WTC11 (cell line): ENCODE measurements around the gene TMIGD1. TPM values are rescaled to one million over a fixed set of nuclear protein-coding genes. Genes with fewer than 3 reads are reported as not detected.
A peak's percentile ranks its signal among the peaks of the same experiment; 100 is the strongest.

Source experiments
- ATAC-seq: fragments of 200-7000 bp; cut with Tn5 transposase; 2 replicates; pipeline ENCODE4 v1.10.0; 2021; ENCODE audit warnings: mild to moderate bottlenecking, moderate library complexity
- CTCF ChIA-PET: fragments of 300-600 bp; sonication (Branson Sonifier 250); formaldehyde crosslinking; loops from one replicate; lab custom pipeline; 2021; ENCODE audit warnings: antibody characterized with exemption; lab: Charles Lee
- POLR2A ChIA-PET: fragments of 350-600 bp; sonication (Branson Sonifier 250); formaldehyde crosslinking; loops from one replicate; lab custom pipeline; 2021; ENCODE audit warnings: antibody characterized with exemption; lab: Charles Lee
- DNase-seq: peaks from one replicate; pipeline ENCODE4 v3.0.0; 2021; ENCODE audit warnings: low spot score
- H3K27ac Mint-ChIP-seq: 2 replicates; pipeline ENCODE4 v1.8.0; 2021; ENCODE audit warnings: mixed read lengths
- H3K27me3 Mint-ChIP-seq: 2 replicates; pipeline ENCODE4 v1.8.0; 2021; ENCODE audit warnings: low read depth, mild to moderate bottlenecking, moderate library complexity, mixed read lengths
- H3K36me3 Mint-ChIP-seq: 2 replicates; pipeline ENCODE4 v1.8.0; 2021; ENCODE audit warnings: mixed read lengths
- H3K4me1 Mint-ChIP-seq: 2 replicates; pipeline ENCODE4 v1.8.0; 2022; ENCODE audit warnings: mixed read lengths
- H3K4me3 Mint-ChIP-seq: 2 replicates; pipeline ENCODE4 v1.8.0; 2021; ENCODE audit warnings: mild to moderate bottlenecking, moderate library complexity, mixed read lengths
- H3K9me3 Mint-ChIP-seq: 2 replicates; pipeline ENCODE4 v1.8.0; 2021; ENCODE audit warnings: mixed read lengths
- CREM ChIP-seq: sonication (generic); formaldehyde crosslinking; IDR thresholded peaks from 2 replicates; pipeline ENCODE4 v1.8.1; 2022; ENCODE audit warnings: mild to moderate bottlenecking, missing genetic modification reagents, moderate library complexity
- CTCF ChIP-seq: fragments of 200-600 bp; IDR thresholded peaks from 2 replicates; pipeline ENCODE4 v1.8.0; 2022; ENCODE audit warnings: antibody characterized with exemption
- ELF4 ChIP-seq: sonication (generic); formaldehyde crosslinking; IDR thresholded peaks from 2 replicates; pipeline ENCODE4 v1.8.1; 2022; ENCODE audit warnings: low read depth, mild to moderate bottlenecking, moderate library complexity, missing genetic modification reagents
- ERG ChIP-seq: fragments of 250-450 bp; sonication (Bioruptor Pico); IDR thresholded peaks from 2 replicates; pipeline ENCODE4 v1.8.0; 2021; ENCODE audit warnings: mild to moderate bottlenecking
- ESRRA ChIP-seq: sonication (generic); formaldehyde crosslinking; IDR thresholded peaks from 2 replicates; pipeline ENCODE4 v1.8.1; 2022; ENCODE audit warnings: mild to moderate bottlenecking, missing genetic modification reagents, borderline replicate concordance
- ETV6 ChIP-seq: sonication (generic); formaldehyde crosslinking; IDR thresholded peaks from 2 replicates; pipeline ENCODE4 v1.8.1; 2022; ENCODE audit warnings: mild to moderate bottlenecking, missing genetic modification reagents
- GABPB1 ChIP-seq: sonication (generic); formaldehyde crosslinking; IDR thresholded peaks from 2 replicates; pipeline ENCODE4 v1.8.1; 2023; ENCODE audit warnings: mild to moderate bottlenecking, missing genetic modification reagents
- HMGA2 ChIP-seq: fragments of 250-450 bp; sonication (Bioruptor Pico); IDR thresholded peaks from 2 replicates; pipeline ENCODE4 v1.4.0; 2021; ENCODE audit warnings: mild to moderate bottlenecking, moderate library complexity
- HMGXB4 ChIP-seq: sonication (generic); formaldehyde crosslinking; IDR thresholded peaks from 2 replicates; pipeline ENCODE4 v1.8.1; 2023; ENCODE audit warnings: mild to moderate bottlenecking, moderate library complexity, missing genetic modification reagents
- IRF1 ChIP-seq: sonication (generic); formaldehyde crosslinking; IDR thresholded peaks from 2 replicates; pipeline ENCODE4 v1.8.0; 2023; ENCODE audit warnings: missing genetic modification reagents
- IRF2 ChIP-seq: sonication (generic); formaldehyde crosslinking; IDR thresholded peaks from 2 replicates; pipeline ENCODE4 v1.8.0; 2022; ENCODE audit warnings: low read depth, missing genetic modification reagents, borderline replicate concordance
- MYBL2 ChIP-seq: sonication (generic); formaldehyde crosslinking; IDR thresholded peaks from 2 replicates; pipeline ENCODE4 v1.8.1; 2023; ENCODE audit warnings: mild to moderate bottlenecking, moderate library complexity, missing genetic modification reagents
- NFE2L1 ChIP-seq: sonication (generic); formaldehyde crosslinking; IDR thresholded peaks from 2 replicates; pipeline ENCODE4 v1.8.1; 2023; ENCODE audit warnings: missing genetic modification reagents
- NFYB ChIP-seq: sonication (generic); formaldehyde crosslinking; conservative IDR thresholded peaks from 2 replicates; pipeline ENCODE4 v1.8.0; 2022; ENCODE audit warnings: low read depth, missing genetic modification reagents
- PRDM15 ChIP-seq: sonication (generic); formaldehyde crosslinking; IDR thresholded peaks from 2 replicates; pipeline ENCODE4 v1.8.0; 2022; ENCODE audit warnings: missing genetic modification reagents
- RORB ChIP-seq: fragments of 250-450 bp; sonication (Bioruptor Pico); IDR thresholded peaks from 2 replicates; pipeline ENCODE4 v1.9.0; 2021; ENCODE audit warnings: mild to moderate bottlenecking
- SMAD3 ChIP-seq: sonication (generic); formaldehyde crosslinking; IDR thresholded peaks from 2 replicates; pipeline ENCODE4 v1.8.0; 2022; ENCODE audit warnings: missing genetic modification reagents, mild to moderate bottlenecking, borderline replicate concordance
- ZNF263 ChIP-seq: sonication (generic); formaldehyde crosslinking; IDR thresholded peaks from 2 replicates; pipeline ENCODE4 v1.8.1; 2022; ENCODE audit warnings: low read depth, mild to moderate bottlenecking, moderate library complexity, missing genetic modification reagents
- ZNF317 ChIP-seq: sonication (generic); formaldehyde crosslinking; IDR thresholded peaks from 2 replicates; pipeline ENCODE4 v1.8.1; 2023; ENCODE audit warnings: low read depth, mild to moderate bottlenecking, moderate library complexity, missing genetic modification reagents, borderline replicate concordance
- ZNF396 ChIP-seq: fragments of 250-450 bp; sonication (Bioruptor Pico); IDR thresholded peaks from 2 replicates; pipeline ENCODE4 v1.8.0; 2021; ENCODE audit warnings: mild to moderate bottlenecking, moderate library complexity, borderline replicate concordance
- ZNF416 ChIP-seq: fragments of 250-450 bp; sonication (Bioruptor Pico); IDR thresholded peaks from 2 replicates; pipeline ENCODE4 v1.9.0; 2021; ENCODE audit warnings: mild to moderate bottlenecking, inconsistent platforms
- ZNF423 ChIP-seq: fragments of 250-450 bp; sonication (Bioruptor Pico); IDR thresholded peaks from 2 replicates; pipeline ENCODE4 v2.1.2; 2022; ENCODE audit warnings: mild to moderate bottlenecking, moderate library complexity
- ZNF425 ChIP-seq: fragments of 250-450 bp; sonication (Bioruptor Pico); conservative IDR thresholded peaks from 2 replicates; pipeline ENCODE4 v1.9.0; 2021; ENCODE audit warnings: mild to moderate bottlenecking
- total RNA-seq: library from RNA; stranded (reverse); gene quantifications from 3 replicates; pipeline ENCODE4 v1.2.3, GENCODE V29; 2021

Gene TMIGD1
- total RNA-seq, 1 experiment from 2014 or later: not detected

- peak within 1 kb of the TSS; percentile 81 for H3K4me3 Mint-ChIP-seq
- H3K4me1 Mint-ChIP-seq: peaks cover 63% of the 10 kb centered on the region
- peaks cover 40% of the 10 kb centered on the region for H3K27me3 Mint-ChIP-seq
- DNase-seq (peak; percentile 98), ATAC-seq (peak; percentile 97)
- H3K27ac Mint-ChIP-seq: peak within 1 kb of the TSS; percentile 54
- no peaks in the 10 kb centered on the region for H3K36me3 Mint-ChIP-seq
- 0 out of 2 replicates have a peak, but pooled peaks have one; percentile 7 for TF ChIP-seq ZNF317 (CRISPR knock-in tag)
- TF ChIP-seq ZNF423 (CRISPR knock-in tag): peak; percentile 69
- TF ChIP-seq GABPB1 (CRISPR knock-in tag): peak; percentile 30; the same call in 1 of the 2 replicates
- no peak for TF ChIP-seq ZNF416 (CRISPR knock-in tag)
- no peak for TF ChIP-seq SMAD3 (CRISPR knock-in tag)
- no peak for TF ChIP-seq ERG (CRISPR knock-in tag)
- TF ChIP-seq ETV6 (CRISPR knock-in tag): 0 out of 2 replicates have a peak, but pooled peaks have one; percentile 19
- no peak for TF ChIP-seq ZNF425
- TF ChIP-seq HMGXB4 (CRISPR knock-in tag): peak; percentile 72; the same call in 1 of the 2 replicates
- no peak for TF ChIP-seq IRF1
- TF ChIP-seq ZNF263: no peak
- no peak; the same call in 1 of the 2 replicates for TF ChIP-seq CREM
- no peak for TF ChIP-seq ZNF396
- TF ChIP-seq NFE2L1 (CRISPR knock-in tag): no peak
- TF ChIP-seq HMGA2 (CRISPR knock-in tag): no peak
- TF ChIP-seq ELF4 (CRISPR knock-in tag): peak; percentile 20; the same call in 1 of the 2 replicates
- TF ChIP-seq RORB (CRISPR knock-in tag): no peak
- TF ChIP-seq NFYB: peak; percentile 65
- TF ChIP-seq CTCF: 0 out of 2 replicates have a peak, but pooled peaks have one; percentile 25
- TF ChIP-seq ESRRA (CRISPR knock-in tag): no peak; the same call in 1 of the 2 replicates
- 0 out of 2 replicates have a peak, but pooled peaks have one; percentile 9 for TF ChIP-seq MYBL2 (CRISPR knock-in tag)
- TF ChIP-seq IRF2 (CRISPR knock-in tag): no peak
- no peak for TF ChIP-seq PRDM15 (CRISPR knock-in tag)
- ChIA-PET POLR2A (no interaction called here), CTCF (interaction anchor here (0.9 to 2.3 kb wide), 2 partner anchors 8 to 98 kb away, joined by 4 to 8 read pairs; partner anchors contain the start of gene GOSR1)
- H3K9me3 Mint-ChIP-seq: no peaks in the 10 kb centered on the region
Observed at GRCh38 chr17:30378825-30379302, 45.0 kb upstream of the TMIGD1 start, which contains the start of gene CPD. CPD (plus strand) TSS chr17:30378927; CDS start chr17:30378981, 54 bp downstream.
